Measurements from ENCODE around the gene FAM118A.

- no peak for TF ChIP-seq CTCF (IDR thresholded peaks at IDR 0.05; ENCODE audit: borderline replicate concordance, extremely low read depth, low read length, poor library complexity, severe bottlenecking)
- TF ChIP-seq EZH2 (IDR thresholded peaks at IDR 0.05; ENCODE audit: borderline replicate concordance, low read depth, low read length, severe bottlenecking) = no peak
Measured at GRCh38 chr22:45318558-45319323, 9.0 kb downstream of the FAM118A start.

All from DND-41 (cell line).